ENCODE data around the gene ACAP2.

DNA sequence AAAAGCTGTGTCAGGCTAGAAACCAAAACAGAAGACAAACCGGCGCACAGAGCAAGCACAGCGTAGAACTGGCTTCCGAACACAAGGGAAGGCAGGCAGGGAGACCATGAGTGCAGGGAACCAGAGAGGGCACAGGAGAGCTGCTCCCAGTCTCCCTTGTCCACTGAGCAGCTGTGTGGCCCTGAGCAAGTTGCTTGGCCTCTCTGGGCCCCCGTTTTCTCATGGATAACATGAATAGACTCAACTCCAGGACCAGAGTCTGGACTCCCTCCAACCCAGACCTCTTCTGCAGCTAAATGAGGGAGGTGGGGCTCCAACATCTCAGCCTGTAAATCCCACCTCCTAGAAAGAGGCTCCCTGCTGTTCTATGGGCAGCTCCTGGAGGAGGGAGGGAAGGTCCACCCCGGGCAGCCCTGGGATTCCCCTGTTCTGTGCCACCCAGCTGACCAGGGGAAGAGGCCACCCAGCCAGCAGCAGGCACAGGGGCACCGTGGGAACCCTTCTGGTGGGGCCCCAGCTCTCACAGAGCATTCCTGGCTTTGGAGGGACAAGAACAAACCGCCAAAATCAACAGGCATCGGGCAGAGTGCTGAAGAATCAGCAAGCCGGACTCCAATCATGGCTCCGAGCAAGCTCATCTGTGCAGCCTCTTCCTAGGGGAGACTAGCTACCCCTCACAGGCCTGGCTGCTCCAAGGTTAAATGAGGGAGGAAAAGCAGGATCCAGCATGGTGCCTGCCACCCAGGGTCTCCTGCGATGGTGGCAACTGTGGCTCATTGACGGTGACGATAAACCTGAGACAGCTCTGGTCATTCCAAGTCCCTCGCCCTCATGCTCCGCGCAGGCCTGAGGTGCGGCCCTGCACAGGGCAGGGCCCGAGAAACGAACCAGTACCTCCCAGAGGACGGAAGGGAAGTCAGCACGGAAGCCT lies 187.0 kb downstream of the ACAP2 start:
- TF ChIP-seq BHLHE40 (IDR thresholded peaks at IDR 0.05; ENCODE audit: borderline replicate concordance) (no peak), ARNT (IDR thresholded peaks at IDR 0.05) (no peak), L3MBTL2 (conservative IDR thresholded peaks at IDR 0.05) (no peak), SP1 (IDR thresholded peaks at IDR 0.05) (no peak), FOXM1 (IDR thresholded peaks at IDR 0.05; ENCODE audit: borderline replicate concordance) (no peak), SUZ12 (IDR thresholded peaks at IDR 0.05) (no peak), CTBP1 (IDR thresholded peaks at IDR 0.05; ENCODE audit: borderline replicate concordance) (no peak)

All from HEK293T (cell line).